HepG2 (cell line): ENCODE data around the gene SOX12. TPM values are rescaled to one million over a fixed set of nuclear protein-coding genes. Genes with fewer than 3 reads are reported as not detected.
A peak's percentile ranks its signal among the peaks of the same experiment; 100 is the strongest.

Source experiments
- CHD2 ChIP-seq: IDR thresholded peaks from 2 replicates; pipeline ENCODE4 v1.6.1; 2011; ENCODE audit warnings: low read depth, low read length, improper control_type of control experiment
- CREB1 ChIP-seq, 2 experiments: fragments of 450-650 bp in 1 of 2; IDR thresholded peaks; 2 replicates each; pipeline ENCODE4 v1.6.1; 2016 to 2017; ENCODE audit warnings: control low read depth in 1 of 2, mild to moderate bottlenecking in 1 of 2, missing compliant biosample characterization in 1 of 2, missing genetic modification characterization in 1 of 2
- HES4 ChIP-seq: sonication (generic); formaldehyde crosslinking; IDR thresholded peaks from 2 replicates; pipeline ENCODE4 v1.9.0; 2021; ENCODE audit warnings: mild to moderate bottlenecking, missing genetic modification reagents, borderline replicate concordance
- MBD4 ChIP-seq: IDR thresholded peaks from 2 replicates; pipeline ENCODE4 v1.6.1; 2012; ENCODE audit warnings: low read length, inconsistent platforms, borderline replicate concordance
- NFE2L1 ChIP-seq: sonication (generic); formaldehyde crosslinking; IDR thresholded peaks from 2 replicates; pipeline ENCODE4 v1.4.0; 2020; ENCODE audit warnings: missing genetic modification reagents, mild to moderate bottlenecking, borderline replicate concordance
- PRPF4 ChIP-seq: fragments of 200-400 bp; formaldehyde crosslinking; IDR thresholded peaks from 2 replicates; pipeline ENCODE4 v1.6.1; 2016; ENCODE audit warnings: low read length, low read depth; ENCODE audit not compliant: poor library complexity, severe bottlenecking
- REPIN1 ChIP-seq: sonication (generic); formaldehyde crosslinking; IDR thresholded peaks from 2 replicates; pipeline ENCODE4 v1.8.0; 2022; ENCODE audit warnings: missing genetic modification reagents, low read depth, mild to moderate bottlenecking, borderline replicate concordance
- RORA ChIP-seq: sonication (generic); formaldehyde crosslinking; IDR thresholded peaks from 2 replicates; pipeline ENCODE4 v1.5.0; 2020; ENCODE audit warnings: mild to moderate bottlenecking, missing genetic modification reagents, moderate library complexity
- SIN3A ChIP-seq: IDR thresholded peaks from 2 replicates; pipeline ENCODE4 v1.6.1; 2011; ENCODE audit warnings: low read depth, mild to moderate bottlenecking, control low read depth, low read length, borderline replicate concordance
- SMC3 ChIP-seq: IDR thresholded peaks from 2 replicates; pipeline ENCODE4 v1.6.1; 2011; ENCODE audit warnings: low read length, improper control_type of control experiment
- SNAI1 ChIP-seq: sonication (generic); formaldehyde crosslinking; IDR thresholded peaks from 2 replicates; pipeline ENCODE4 v1.5.0; 2020; ENCODE audit warnings: mild to moderate bottlenecking, missing genetic modification reagents, borderline replicate concordance
- THYN1 ChIP-seq: sonication (generic); formaldehyde crosslinking; IDR thresholded peaks from 2 replicates; pipeline ENCODE4 v1.8.1; 2023; ENCODE audit warnings: low read depth, mild to moderate bottlenecking, moderate library complexity, missing genetic modification reagents, borderline replicate concordance
- ZFAT ChIP-seq: sonication (generic); formaldehyde crosslinking; conservative IDR thresholded peaks from 2 replicates; pipeline ENCODE4 v1.8.1; 2023; ENCODE audit warnings: missing genetic modification reagents, inconsistent platforms
- ZNF17 ChIP-seq: sonication (generic); formaldehyde crosslinking; IDR thresholded peaks from 2 replicates; pipeline ENCODE4 v1.5.0; 2020; ENCODE audit warnings: mild to moderate bottlenecking, missing genetic modification reagents
- ZNF337 ChIP-seq: sonication (generic); formaldehyde crosslinking; IDR thresholded peaks from 2 replicates; pipeline ENCODE4 v1.5.1; 2020; ENCODE audit warnings: missing genetic modification reagents, low read depth, mild to moderate bottlenecking, borderline replicate concordance
- ZNF432 ChIP-seq: sonication (generic); formaldehyde crosslinking; IDR thresholded peaks from 2 replicates; pipeline ENCODE4 v1.5.0; 2020; ENCODE audit warnings: missing genetic modification reagents, mild to moderate bottlenecking, borderline replicate concordance
- ZNF761 ChIP-seq: sonication (generic); formaldehyde crosslinking; conservative IDR thresholded peaks from 2 replicates; pipeline ENCODE4 v1.4.0; 2020; ENCODE audit warnings: mild to moderate bottlenecking, missing genetic modification reagents
- ZNF773 ChIP-seq: sonication (generic); formaldehyde crosslinking; IDR thresholded peaks from 2 replicates; pipeline ENCODE4 v1.4.0; 2020; ENCODE audit warnings: missing genetic modification reagents, borderline replicate concordance
- ZNF782 ChIP-seq: sonication (generic); formaldehyde crosslinking; IDR thresholded peaks from 2 replicates; pipeline ENCODE4 v1.4.0; 2020; ENCODE audit warnings: missing genetic modification reagents, mild to moderate bottlenecking, borderline replicate concordance
- polyA plus RNA-seq, 8 experiments: library from polyadenylated mRNA; depleted of rRNA in 3 of 8; stranded (reverse) in 7 of 8; unstranded in 1 of 8; fragments of >200 nt; fragmentation: Illumina TruSeq in 4 of 8; extraction: Trizol in 4 of 8; gene quantifications; 2 replicates each; pipeline versions ENCODE4 v1.2.1 to v1.2.3, GENCODE V29; 2011 to 2016; ENCODE audit warnings: low read depth in 4 of 8, missing spikeins in 1 of 8, mixed read lengths in 1 of 8; ENCODE audit not compliant: insufficient read depth in 1 of 8
- total RNA-seq, 5 experiments: library from RNA; depleted of rRNA; stranded (reverse); fragments of >200 nt; fragmentation: Illumina TruSeq; extraction: Trizol; gene quantifications; 2 replicates each; pipeline ENCODE4 v1.2.3, GENCODE V29; 2016; ENCODE audit warnings: low read depth in 1 of 5
- TF ChIP-seq, protein P1 (sequence below): sonication (generic); formaldehyde crosslinking; IDR thresholded peaks from 2 replicates; pipeline ENCODE4 v1.8.0; 2022; ENCODE audit warnings: mild to moderate bottlenecking, missing genetic modification reagents, moderate library complexity
- TF ChIP-seq, protein P2 (sequence below): sonication (generic); formaldehyde crosslinking; IDR thresholded peaks from 2 replicates; pipeline ENCODE4 v1.9.0; 2021; ENCODE audit warnings: missing genetic modification reagents, borderline replicate concordance
- TF ChIP-seq, protein P3 (sequence below): sonication (generic); formaldehyde crosslinking; IDR thresholded peaks from 2 replicates; pipeline ENCODE4 v1.5.0; 2020; ENCODE audit warnings: mild to moderate bottlenecking, missing genetic modification reagents

Gene SOX12
- total and polyA plus RNA-seq, 2 of the 13 experiments (the other 11 are each of a cell fraction or from before 2014, with no cell fraction given), result 10.0 to 18.7 TPM

DNA sequence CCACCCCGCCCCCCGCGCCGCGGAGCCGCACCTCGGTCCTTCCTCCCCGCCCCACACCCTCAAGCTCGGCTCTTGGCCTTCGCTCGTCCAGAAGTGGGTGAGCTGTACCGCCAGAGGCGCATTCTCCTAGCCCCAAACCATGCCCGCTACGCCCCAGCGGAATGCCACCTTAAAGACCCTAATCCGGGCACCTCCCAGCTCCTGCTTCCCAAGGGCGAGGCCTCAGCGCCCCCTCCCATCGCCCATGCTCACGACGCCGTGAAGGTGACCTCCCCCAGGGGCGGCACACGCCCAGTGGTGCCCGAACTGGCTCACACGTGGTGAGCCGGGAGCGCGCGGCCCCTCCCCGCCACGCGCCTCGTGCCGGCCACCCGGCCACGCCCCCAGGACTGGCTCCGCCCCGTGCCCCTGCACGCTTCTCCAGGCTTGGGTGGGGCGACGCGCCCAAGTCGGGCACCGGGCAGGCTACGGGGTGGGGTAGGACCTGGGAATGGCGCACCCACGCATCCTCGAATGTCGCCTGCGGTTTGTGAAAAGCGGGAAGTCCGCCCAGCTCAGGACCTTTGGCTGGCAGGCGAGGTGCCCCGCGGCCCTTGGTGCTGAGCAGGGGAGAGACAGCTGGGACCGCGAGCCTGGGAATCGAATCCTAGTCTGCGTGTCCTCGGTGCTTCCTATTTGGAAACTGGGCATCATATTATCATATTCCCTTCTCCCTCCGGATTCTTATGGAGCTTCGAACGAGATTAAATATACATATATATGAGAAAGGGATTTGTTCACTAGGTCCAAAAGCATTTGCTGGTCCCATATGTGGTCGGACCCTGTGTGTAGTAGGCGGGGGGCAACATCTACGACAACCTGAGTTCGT lies 941 bp upstream of the SOX12 start (continued):
- TF ChIP-seq, protein P1, sequence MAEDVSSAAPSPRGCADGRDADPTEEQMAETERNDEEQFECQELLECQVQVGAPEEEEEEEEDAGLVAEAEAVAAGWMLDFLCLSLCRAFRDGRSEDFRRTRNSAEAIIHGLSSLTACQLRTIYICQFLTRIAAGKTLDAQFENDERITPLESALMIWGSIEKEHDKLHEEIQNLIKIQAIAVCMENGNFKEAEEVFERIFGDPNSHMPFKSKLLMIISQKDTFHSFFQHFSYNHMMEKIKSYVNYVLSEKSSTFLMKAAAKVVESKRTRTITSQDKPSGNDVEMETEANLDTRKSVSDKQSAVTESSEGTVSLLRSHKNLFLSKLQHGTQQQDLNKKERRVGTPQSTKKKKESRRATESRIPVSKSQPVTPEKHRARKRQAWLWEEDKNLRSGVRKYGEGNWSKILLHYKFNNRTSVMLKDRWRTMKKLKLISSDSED (CRISPR knock-in tag), result peak; percentile 92; the same call in 1 of the 2 replicates
- TF ChIP-seq PRPF4 (no peak), REPIN1 (peak; percentile 96; the same call in 1 of the 2 replicates), ZNF17 (CRISPR knock-in tag) (0 out of 2 replicates have a peak, but pooled peaks have one; percentile 56), ZNF432 (CRISPR knock-in tag) (no peak; the same call in 1 of the 2 replicates), ZNF782 (CRISPR knock-in tag) (peak; percentile 94; the same call in 1 of the 2 replicates), THYN1 (CRISPR knock-in tag) (peak; percentile 15; the same call in 1 of the 2 replicates), RORA (CRISPR knock-in tag) (no peak), SMC3 (no peak), ZNF761 (CRISPR knock-in tag) (peak; percentile 98), ZNF773 (CRISPR knock-in tag) (peak; percentile 96), ZNF337 (no peak), NFE2L1 (CRISPR knock-in tag) (peak; percentile 77; the same call in 1 of the 2 replicates), SNAI1 (CRISPR knock-in tag) (no peak; the same call in 1 of the 2 replicates), ZFAT (peak; percentile 66; the same call in 1 of the 2 replicates), MBD4 (no peak), HES4 (peak; percentile 78), CREB1 (IDR thresholded peaks at IDR 0.05) (no peak; the same call in 1 of the 2 replicates), CREB1 (CRISPR knock-in tag; IDR thresholded peaks at IDR 0.05) (no peak), CHD2 (peak; percentile 57), SIN3A (peak; percentile 78; the same call in 1 of the 2 replicates)
- TF ChIP-seq, protein P2, sequence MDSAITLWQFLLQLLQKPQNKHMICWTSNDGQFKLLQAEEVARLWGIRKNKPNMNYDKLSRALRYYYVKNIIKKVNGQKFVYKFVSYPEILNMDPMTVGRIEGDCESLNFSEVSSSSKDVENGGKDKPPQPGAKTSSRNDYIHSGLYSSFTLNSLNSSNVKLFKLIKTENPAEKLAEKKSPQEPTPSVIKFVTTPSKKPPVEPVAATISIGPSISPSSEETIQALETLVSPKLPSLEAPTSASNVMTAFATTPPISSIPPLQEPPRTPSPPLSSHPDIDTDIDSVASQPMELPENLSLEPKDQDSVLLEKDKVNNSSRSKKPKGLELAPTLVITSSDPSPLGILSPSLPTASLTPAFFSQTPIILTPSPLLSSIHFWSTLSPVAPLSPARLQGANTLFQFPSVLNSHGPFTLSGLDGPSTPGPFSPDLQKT (CRISPR knock-in tag), result peak; percentile 93
- TF ChIP-seq, protein P3, sequence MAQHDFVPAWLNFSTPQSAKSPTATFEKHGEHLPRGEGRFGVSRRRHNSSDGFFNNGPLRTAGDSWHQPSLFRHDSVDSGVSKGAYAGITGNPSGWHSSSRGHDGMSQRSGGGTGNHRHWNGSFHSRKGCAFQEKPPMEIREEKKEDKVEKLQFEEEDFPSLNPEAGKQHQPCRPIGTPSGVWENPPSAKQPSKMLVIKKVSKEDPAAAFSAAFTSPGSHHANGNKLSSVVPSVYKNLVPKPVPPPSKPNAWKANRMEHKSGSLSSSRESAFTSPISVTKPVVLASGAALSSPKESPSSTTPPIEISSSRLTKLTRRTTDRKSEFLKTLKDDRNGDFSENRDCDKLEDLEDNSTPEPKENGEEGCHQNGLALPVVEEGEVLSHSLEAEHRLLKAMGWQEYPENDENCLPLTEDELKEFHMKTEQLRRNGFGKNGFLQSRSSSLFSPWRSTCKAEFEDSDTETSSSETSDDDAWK (CRISPR knock-in tag), result no peak
